GM21526 (cell line): ENCODE results near the gene MRPL54.
"Not testable (repeated sequence)": the region's sequence is repeated elsewhere in the genome, so short reads cannot be mapped to it uniquely, and the experiment has no call there.

Source experiments
- ATAC-seq: cut with Tn5 transposase; IDR thresholded peaks from one replicate; pipeline ENCODE4 v1.9.1; 2021; ENCODE audit warnings: moderate library complexity; ENCODE audit not compliant: unreplicated experiment, low FRiP score

MRPL54 gene

GRCh38 chr19:3738477-3739220 is 23.8 kb upstream of the MRPL54 start:
- ATAC-seq, result no peak

DNA sequence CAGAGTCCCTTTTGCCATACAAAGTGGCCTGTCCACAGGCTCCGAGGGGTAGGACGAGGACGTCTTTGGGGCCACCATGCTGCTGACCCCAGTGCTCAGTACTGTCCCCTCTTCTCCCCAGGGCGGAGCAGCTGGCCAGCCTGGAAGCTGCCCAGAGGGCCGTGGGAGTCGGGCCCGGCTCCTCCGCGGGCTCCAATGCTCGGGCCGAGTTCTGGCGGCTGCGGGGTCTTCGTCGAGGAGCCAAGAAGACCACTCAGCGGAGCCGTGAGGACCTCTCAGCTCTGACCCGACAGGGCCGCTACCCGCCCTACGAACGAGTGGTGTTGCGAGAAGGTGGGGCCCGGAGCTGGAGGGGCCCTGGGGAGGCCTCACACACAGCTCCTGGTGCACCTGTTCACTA is 22.1 kb upstream of the MRPL54 start:
- ATAC-seq, result no peak

DNA sequence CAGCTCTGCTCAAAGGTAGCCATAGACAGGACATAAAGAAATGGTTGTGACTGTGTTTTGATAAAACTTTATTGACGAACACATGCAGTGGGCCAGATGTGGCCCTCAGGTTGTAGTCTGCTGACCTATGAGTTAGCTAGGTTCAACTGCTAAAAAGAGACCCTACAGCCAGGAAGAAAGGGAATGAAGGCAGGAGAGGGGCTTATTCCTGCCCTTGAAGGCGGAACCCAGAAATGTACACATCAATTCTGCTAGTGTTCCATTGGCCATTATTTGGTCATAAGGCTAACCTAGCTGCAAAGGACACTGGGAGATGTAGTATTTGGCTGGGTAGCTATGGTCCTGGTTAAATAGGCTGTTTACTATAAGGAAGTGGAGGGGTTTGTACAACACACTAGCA is 19.0 kb upstream of the MRPL54 start:
- no peak for ATAC-seq

- ATAC-seq, result no peak
Measured at GRCh38 chr19:3745363-3746045, 17.0 kb upstream of the MRPL54 start.

- ATAC-seq, result no peak
Measured at GRCh38 chr19:3746371-3747056, 16.0 kb upstream of the MRPL54 start.

DNA sequence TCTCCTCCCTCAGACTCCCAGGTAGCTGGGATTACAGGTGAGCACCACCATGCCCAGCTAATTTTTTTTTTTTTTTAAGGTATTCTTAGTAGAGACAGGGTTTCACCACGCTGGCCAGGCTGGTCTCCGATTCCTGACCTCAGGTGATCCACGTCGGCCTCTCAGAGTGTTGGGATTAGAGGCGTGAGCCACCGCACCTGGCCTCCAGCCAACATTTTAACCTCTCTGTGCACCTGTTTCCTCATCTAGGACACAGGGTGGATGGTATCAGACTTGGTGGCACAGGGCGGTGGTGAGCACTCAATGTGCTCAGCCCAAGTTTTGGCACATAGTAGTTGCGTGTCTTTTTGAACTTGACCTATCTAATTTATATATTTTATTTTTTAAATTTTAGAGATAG is 13.5 kb upstream of the MRPL54 start:
- no peak for ATAC-seq

GRCh38 chr19:3750211-3750610 is 12.3 kb upstream of the MRPL54 start:
- ATAC-seq, result no peak

DNA sequence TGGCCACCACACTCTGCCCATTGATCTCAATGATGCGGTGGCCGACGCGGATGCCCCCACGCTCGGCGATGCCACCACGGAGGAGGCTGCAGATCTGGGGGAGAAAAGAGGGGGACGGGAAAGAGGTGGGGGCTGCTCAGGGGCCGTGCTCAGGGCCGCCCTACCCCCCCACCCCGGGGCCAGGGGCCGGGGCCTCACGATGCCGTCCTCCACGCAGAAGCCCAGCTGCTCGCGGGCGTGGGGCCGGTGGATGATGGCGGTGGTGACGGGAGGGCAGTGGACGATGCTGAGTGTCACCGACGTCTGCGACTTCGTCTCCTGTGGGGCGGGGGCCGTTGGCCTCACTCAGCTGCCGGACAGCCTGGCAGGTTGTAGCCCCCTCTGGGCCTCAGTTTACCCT is 11.2 kb upstream of the MRPL54 start:
- ATAC-seq, result no peak

- ATAC-seq, result no peak
Measured at GRCh38 chr19:3752492-3752891, 10.0 kb upstream of the MRPL54 start.

GRCh38 chr19:3753631-3754410 is 8.7 kb upstream of the MRPL54 start:
- ATAC-seq, result no peak

- not testable (repeated sequence) for ATAC-seq
Measured at GRCh38 chr19:3757705-3758104, 4.8 kb upstream of the MRPL54 start.

- ATAC-seq, result not testable (repeated sequence)
Measured at GRCh38 chr19:3758297-3758696, 4.2 kb upstream of the MRPL54 start.

- no peak for ATAC-seq
Measured at GRCh38 chr19:3759482-3760254, 2.8 kb upstream of the MRPL54 start.

DNA sequence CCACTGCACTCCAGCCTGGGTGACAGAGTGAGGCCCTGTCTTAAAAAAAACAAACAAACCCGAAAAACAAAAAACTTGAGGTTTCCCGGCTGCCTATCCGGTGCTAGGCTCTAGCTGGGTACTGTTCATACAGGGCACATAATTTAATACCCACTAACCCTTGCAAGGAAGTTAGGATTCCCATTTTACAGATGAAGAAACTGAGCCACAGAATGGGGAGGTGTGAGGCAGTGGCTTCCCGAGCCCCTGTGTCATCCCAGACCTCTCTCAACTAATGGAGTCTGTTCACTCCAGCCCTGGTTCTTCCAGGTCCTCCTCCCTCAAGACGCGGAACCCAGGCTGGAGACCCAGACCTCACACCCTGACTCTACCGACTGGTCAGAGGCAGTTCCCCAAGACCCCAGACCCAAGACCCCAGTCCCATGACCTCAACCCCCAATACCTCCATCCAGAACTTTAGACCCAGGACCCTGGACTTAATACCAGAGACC is 1.6 kb upstream of the MRPL54 start:
- ATAC-seq, result no peak

DNA sequence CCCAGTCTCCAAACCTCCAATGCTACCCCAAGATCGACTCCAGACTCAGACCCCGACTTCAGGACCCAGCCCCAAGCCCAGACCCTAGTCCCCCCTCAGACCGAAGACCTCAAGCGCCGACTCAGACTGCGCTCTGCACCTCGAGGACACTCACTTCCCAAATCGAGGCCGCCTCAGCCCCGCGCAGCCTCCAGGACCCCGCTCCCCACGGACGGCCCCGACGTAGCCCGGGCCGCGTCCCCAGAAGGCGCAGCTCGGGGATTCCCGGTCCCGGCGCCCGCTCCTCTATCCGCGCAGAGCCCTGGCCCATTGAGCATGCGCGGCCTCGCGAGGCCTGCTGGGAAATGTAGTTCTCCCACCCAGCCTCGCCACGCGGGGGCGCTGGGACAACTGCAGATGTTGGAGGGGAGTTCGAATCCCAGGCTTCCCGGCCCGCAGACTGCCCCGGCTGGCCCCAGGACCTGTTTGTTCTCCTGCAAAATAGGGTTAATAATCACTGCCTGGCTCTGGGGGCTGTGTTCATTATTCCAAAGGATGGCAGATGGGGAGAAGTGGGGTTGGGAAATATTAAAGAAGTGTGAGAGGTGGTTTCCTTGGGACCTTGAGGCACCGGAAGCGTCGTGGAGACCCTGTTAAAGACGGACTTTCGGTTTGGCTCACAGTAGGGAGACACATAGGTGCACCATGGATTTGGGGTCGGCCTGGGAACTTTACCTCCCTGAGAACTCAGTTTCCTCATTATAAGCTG is 926 bp upstream of the MRPL54 start, which contains the start of gene APBA3:
Gene APBA3 (minus strand): TSS at position 311 of the 748 bp plus-strand sequence. CDS start 1,428 bp downstream, outside the sequence.
- ATAC-seq, result peak; percentile 44

GRCh38 chr19:3762130-3762473 is 380 bp upstream of the MRPL54 start:
- ATAC-seq, result no peak

- ATAC-seq, result no peak
Measured at GRCh38 chr19:3765121-3765520, 2.6 kb downstream of the MRPL54 start.

GRCh38 chr19:3765757-3766156 is 3.3 kb downstream of the MRPL54 start:
- ATAC-seq, result not testable (repeated sequence)

DNA sequence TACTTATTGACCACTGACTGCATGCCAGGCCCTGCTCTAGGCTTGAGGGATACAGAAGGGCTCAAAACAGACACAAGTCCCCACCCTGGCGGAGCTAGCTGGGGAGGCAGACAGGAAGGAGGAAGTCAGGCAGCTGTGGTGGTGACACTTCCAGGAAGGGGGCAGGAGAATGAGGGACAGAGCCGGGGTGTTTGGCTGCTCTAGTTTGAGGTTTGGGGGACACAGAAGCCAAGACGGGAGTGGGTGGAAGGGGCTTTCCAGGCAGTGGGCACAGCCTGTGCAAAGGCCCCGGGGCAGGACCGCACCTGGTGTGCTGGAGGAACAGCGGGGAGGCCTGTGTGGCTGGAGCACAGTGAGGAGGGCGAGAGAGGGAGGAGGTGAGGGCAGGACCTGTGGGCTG is 4.0 kb downstream of the MRPL54 start:
- no peak for ATAC-seq
